Measurements from ENCODE around the gene GCNT2.
"Not testable (repeated sequence)": the region's sequence is repeated elsewhere in the genome, so short reads cannot be mapped to it uniquely, and the experiment has no call there.

GCNT2 gene
- total RNA-seq: 5.6 reads per million, percentile 22 among the genes with 10 or more reads in this experiment

DNA sequence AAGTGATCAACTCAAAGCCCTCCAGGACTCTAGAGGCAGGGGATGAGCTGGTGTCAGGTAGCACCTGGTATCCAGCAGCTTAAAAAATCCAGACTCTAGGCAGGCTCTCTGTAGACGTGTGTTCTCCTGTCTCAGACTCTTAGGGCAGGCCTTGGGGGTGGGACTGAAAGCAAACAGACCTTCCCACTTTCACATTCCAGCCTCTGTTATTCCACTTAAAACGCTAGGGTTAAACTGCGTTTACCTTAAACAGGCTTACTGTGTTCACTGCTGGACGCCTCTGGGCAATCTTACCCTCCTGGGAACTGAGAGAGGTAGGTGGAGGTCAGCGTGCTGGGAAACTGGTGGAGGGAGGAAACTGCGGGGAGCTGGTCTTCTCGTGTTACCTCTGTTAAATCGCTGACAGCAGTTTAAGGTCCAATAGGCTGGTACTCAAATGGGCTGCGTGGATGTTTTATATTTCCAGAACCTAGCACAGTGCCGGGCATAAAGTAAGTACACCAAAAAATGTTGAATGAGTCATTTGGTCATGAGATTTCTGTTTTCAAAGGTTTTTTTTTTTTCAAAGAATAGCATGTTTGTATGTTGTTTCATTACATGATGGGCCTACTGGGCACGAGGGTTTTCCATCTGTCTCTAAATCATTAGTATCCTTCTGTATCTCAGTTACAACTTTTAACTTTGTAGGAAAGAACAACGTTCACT lies at the start of gene GCNT2:
Gene GCNT2 (plus strand): TSS at position 248 of the 705 bp plus-strand sequence. CDS start 7,561 bp downstream, outside the sequence.
- no peak for DNase-seq

DNA sequence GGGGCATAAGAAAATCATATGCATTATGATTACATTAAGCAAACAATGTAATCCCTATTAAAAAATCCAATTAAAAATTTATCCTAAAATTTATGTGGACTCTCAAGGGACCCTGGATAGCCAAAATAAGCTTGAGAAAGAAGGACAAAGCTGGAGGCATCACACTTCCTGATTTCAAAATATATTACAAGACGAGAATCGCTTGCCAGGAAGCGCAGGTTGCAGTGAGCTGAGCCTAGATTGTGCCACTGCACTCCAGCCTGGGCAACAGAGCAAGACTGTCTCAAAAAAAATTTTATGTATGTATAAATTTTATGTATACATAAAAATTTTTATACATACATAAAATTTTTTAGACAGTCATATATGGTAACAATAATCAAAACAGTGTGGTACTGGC lies 48.5 kb upstream of the GCNT2 start:
- DNase-seq: no peak

DNA sequence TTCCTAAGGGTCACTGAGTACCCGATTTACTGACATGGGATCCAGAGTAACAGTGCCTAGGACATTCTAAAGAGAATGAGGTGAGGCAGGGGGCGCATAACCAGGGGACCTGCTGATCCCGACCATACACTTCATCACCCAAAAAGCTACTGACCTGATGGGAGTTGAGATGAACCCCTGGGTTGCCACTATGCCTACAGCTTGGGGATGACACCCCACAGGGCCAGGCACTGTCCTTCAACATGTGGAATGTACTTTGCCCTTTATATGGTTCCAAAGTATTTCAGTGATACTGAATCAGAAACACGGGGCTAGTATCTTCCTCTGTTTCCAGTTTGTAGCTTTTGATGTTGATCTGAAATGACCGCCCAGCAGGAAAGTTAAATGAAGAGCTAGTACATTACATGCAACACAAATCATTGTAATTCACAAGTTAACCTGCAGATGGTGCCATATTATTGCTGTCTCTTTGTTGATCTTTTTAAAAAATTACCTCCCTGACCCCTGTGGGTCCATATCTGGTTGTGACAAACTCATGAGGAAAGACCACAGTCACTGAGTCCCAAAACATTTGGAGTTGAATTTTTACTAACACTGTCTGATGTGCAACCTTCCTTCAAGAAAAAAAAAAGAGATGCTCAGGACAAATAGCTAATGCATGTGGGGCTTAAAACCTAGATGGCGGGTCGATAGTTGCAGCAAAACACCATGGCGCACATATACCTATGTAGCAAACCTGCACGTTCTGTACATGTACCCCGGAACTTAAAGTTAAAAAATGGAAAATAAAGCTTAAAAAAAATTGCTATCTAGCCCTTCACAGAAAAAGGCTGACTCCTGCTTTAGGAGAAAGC lies 42.7 kb upstream of the GCNT2 start:
- DNase-seq: no peak

DNA sequence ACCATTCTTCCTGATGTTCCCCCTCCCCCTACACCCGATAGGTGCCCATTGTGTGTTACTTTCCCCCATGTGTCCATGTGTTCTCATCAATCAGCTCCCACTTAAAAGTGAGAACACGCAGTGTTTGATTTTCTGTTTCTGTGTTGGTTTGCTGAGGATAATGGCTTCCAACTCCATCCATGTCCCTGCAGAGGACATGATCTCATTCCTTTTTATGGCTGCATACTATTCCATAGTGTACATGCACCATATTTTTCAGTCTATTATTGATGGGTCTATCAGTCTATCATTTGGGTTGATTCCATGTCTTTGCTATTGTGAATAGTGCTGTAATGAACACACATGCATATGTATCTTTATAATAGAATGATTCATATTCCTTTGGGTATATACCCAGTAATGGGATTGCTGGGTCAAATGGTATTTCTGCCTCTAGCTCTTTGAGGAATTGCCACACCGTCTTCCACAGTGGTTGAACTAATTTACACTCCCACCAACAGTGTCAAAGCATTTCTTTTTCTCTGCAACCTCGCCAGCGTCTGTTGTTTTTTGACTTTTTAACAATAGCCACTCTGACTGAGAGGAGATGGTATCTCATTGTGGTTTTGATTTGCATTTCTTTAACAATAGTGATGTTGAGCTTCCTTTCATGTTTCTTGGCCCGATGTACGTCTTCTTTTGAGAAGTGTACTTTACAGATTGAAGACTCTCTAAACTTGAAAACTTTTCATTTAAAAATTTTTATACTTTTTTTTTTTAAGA lies 41.0 kb upstream of the GCNT2 start:
- DNase-seq: no peak

DNA sequence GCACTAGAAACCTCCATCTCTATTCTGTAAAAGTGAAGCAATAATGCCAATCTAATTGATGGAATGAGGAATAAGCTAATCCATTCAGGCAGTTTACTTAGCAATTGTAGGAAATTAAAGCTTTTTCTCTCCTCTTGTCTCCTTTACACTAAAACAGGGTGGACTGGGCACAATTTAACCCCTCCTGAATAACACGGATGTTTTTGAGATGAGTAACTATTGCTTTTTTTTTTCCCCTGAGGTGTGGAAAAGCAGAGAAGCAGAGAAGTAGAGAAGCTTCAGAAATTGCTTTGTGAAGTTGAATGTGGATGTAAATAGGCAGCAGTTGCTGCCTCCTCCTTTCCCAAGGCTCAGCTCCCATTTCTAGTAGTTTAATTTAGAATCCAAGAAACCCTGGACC lies 40.0 kb upstream of the GCNT2 start:
- DNase-seq: no peak

DNA sequence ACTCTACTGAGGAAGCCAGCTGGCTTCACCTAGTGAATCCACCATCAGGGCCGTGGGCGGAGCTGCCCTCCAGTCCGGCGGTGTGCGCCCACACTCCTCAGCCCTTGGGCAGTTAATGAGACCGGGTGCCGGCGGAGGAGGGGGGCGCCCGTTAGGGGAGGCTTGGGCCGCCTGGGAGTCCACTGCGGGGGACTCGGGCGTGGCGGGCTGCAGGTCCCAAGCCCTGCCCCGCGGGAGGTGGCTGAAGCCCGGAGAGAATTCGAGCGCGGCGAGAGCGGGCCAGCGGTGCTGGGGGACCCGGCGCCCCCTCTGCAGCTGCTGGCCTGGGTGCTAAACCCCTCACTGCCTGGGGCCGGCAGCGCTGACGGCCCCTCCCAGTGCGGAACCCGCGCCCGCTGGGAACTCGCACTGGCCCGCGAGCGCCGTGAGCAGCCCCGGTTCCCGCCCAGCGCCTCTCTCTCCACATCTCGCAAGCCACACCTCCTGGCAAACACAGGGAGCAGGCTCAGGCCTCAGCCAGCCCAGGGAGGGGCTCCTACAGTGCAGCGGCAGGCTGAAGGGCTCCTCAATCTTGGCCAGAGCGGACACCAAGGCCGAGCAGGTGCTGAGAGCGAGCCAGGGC lies 38.4 kb upstream of the GCNT2 start:
- DNase-seq: no peak

DNA sequence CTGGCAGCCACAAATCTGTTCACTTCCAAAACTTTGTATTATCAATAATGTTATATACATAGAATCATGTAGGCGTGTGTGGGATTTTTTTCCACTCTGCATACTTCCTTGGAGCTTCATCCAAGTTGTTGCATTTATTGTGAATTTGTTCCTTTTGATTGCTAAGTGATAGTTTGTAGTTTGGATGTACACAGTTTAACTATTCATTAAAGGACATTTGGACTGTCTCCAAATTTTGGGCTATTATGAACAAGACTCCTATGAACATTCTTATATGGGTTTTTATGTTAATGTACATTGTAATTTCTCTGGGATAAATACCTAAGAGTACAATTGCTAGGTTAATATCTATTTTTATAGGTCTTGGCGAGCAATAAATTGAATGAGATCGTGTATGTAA lies 36.2 kb upstream of the GCNT2 start:
- no peak for DNase-seq

DNA sequence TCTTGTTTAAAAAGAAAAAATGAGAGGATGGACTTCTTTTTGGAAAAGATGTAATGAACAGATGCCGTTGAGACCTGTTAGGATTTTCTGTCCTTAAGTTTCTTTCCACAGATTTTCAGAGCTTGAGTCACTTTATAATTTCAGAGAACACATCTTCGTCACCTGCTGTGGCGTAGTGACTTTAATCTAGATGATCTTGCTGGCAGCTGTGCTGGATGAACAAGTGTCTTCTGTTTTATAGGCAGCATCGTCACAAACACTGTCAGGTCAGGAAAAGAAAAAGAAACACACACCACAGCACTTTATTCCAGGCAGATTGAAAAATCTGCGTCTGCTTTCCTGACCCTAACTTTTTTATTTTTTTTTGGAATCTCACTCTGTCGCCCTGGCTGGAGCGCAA lies 35.7 kb upstream of the GCNT2 start:
- no peak for DNase-seq

DNA sequence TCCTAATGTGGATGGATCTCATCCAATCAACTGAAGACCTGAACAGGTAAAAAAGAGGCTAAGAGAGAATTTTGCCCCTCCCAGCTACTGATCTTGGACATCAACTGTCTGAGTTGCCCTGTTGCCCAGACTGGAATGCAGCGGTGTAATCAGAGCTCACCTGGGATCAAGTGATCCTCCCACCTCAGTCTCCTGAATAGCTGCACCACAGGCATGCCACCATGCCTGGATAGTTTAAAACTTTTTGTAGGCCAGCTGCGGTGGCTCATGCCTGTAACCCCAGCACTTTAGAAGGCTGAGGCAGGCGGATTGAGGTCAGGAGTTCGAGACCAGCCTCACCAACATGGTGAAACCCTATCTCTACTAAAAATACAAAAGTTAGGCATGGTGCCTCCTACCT lies 34.9 kb upstream of the GCNT2 start:
- DNase-seq: no peak

DNA sequence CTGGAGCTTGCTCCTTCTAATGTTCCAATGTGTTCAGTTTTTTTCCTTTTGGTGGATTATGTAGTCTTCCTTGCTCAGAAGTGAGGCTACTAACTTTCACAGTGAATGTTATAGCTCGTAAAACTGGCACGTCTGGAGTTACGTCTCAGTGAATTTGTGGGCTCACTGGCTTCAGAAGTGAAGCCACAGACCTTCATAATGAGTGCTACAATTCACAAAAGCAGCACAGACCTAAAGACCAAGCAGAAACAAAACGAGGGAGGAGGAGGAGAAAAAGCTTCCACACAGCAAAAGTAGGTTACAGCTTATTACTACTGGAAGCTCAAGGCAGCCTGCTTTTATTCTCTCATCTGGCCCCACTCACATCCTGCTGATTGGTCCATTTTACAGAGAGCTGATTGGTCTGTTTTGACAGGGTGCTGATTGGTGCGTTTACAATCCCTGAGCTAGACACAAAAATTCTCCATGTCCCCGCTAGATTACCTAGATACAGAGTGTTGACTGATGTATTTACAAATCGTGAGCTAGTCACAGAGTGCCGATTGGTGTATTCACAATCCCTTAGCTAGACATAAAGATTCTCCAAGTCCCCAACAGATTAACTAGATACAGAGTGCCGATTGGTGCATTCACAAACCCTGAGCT lies 34.1 kb upstream of the GCNT2 start:
- DNase-seq: not testable (repeated sequence)

DNA sequence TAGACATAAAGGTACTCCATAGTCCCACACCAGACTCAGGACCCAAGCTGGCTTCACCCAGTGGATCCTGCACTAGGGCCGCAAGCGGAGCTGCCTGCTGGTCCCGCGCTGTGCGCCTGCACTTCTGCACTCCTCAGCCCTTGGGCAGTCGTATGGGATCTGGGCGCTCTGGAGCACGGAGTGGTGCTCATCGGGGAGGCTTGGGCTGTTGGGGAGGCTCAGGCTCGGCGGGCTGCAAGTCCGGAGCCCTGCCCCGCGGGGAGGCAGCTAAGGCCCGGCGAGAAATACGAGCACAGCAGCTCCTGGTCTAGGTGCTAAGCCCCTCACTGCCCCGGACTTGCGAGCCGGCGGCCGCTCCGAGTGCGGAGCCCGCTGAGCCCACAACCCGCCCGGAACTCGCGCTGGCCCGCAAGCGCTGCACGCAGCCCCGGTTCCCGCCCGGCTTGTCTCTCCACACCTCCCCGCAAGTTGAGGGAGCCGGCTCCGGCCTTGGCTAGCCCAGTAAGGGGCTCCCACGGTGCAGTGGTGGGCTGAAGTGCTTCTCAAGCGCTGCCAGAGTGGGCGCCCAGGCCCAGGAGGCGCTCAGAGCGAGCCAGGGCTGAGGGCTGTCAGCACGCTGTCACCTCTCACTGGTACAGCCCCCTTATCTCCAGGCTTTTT lies 33.4 kb upstream of the GCNT2 start:
- DNase-seq: no peak

DNA sequence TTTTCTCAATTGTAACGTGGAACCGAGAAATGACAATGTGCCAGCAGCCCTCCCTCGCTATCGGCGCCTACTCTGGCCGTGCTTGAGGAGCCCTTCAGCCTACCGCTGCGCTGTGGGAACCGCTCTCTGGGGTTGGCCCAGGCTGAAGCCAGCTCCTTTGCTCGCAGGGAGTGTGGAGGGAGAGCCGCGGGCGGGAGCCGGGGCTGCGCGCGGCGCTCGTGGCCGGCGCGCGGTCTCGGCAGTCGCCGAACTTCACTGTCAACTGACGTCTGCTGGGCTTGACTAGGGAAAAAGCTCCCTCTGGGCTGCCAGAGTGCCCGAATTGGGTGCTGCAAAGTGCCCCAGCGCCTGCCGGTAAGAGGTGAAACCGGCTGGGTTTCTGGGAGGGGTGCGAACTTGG lies 29.7 kb upstream of the GCNT2 start:
- no peak for DNase-seq

DNA sequence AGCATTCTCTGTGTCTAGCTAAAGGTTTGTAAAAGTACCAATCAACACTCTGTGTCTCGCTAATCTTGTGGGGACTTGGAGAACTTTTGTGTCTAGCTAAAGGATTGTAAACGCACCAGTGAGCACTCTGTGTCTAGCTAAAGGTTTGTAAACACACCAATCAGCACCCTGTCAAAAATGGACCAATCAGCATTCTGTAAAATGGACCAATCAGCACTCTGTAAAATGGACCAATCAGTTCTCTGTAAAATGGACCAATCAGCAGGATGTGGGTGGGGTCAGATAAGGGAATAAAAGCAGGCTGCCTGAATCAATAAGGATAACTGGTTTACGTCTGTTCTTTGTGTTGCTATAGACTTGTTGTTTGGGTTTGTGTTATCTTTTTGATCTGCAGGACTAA lies 29.2 kb upstream of the GCNT2 start:
- not testable (repeated sequence) for DNase-seq

DNA sequence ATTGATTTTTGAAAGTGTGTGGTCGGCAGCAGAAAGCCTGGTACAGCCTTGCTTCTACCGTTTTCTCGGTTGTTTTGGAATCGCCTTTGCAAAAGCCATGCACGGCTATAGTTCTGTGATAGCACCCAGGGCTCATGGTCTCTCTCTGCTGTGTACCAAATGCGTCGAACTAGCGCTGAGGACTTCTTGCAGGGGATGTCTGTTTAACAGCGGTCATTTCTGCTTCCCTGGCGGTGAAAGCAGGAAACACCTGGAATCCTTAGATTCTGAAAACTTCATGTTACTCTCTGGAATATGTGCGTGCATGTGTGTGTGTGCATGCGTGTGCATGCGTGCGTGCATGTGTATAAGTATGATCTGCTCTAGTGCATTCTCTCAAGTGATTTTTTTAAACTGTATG lies 26.1 kb upstream of the GCNT2 start:
- DNase-seq: no peak

DNA sequence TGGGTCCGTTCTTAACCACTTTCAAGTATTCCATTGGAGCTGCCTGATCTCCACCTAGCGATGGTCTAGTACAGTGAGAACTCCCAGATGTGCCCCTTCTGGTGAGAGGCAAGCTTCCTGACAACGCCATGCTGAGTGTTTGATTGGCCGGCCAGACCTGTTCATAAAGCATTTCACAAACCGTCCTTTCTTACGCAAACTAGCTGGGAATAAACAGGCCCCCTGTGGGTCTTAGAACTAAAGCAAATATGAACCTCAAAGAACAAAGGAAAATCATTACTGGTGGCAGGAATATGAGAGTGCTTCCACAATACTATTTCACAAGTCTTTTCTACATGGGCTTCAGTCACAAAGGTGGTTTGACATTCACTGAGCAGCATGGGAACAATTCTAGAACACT lies 15.6 kb upstream of the GCNT2 start:
- no peak for DNase-seq

DNA sequence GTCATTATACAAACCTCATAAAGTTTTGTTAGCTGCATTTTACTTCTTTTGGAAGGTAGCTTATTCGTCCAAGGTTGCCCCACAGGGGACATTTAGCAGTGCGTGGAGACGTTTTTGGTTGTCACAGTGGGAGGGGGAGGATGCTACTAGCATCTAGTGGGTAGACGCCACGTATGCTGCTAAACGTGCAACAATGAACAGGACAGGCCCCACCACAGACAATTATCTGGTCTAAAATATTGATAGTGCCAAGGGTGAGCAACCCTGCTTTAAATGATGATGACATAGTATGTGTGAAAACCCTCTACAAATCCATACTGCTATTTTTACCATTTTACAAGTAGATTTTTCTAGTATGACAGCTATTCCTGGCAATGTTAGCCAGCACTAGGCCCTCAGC lies 13.9 kb upstream of the GCNT2 start:
- no peak for DNase-seq

DNA sequence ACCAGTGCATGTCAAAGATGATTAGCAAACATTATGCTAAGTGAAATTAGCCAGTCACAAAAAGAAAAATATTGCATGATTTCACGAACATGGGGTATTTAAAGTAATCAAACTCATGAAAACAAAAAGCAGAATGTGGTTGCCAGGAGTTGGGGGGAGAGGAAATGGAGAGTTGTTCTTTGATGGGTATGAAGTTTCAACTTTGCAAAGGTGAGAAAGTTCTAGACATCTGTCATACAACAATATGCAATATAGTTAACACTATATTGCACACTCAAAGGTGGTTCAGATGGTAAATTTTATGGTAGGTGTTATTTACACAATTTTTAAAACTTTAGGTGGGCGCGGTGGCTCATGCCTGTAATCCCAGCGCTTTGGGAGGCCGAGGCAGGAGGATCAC lies 13.4 kb upstream of the GCNT2 start:
- DNase-seq: no peak

DNA sequence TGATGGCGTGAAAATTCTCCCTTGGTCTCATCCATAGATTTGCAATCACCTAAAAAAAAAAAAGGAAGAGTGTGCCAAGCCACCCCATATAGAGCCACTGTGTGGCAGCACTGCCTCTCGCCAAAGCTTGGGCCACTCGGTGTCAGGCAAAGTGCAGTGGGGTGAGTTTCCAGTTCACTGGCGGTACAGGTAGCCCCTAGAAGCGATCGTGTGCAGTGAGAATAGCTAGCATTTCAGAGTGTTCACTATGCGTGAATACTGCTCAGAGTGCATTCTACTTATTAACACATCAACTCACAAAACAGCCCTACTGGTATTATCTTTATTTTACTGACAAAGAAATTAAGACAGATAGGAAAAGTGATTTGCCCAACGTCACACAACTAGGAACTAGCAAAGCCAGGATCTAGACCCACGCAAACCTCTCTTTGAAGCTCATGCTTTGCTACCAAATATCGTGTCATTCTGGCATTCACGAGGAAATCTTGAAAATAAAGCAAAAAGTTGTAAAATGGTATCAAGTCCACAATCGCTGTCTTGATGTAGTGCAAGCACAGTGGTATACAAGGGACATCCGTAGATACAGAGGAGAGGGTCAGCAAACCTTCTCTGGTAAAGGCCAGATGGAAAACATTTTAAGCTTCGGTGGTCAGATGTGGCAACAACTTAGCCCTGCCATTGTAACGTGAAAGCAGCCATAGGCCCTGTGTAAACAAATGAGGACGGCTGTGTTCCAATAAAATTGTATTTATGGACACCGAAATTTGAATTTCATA lies 10.4 kb upstream of the GCNT2 start:
- peak; percentile 14 for DNase-seq

DNA sequence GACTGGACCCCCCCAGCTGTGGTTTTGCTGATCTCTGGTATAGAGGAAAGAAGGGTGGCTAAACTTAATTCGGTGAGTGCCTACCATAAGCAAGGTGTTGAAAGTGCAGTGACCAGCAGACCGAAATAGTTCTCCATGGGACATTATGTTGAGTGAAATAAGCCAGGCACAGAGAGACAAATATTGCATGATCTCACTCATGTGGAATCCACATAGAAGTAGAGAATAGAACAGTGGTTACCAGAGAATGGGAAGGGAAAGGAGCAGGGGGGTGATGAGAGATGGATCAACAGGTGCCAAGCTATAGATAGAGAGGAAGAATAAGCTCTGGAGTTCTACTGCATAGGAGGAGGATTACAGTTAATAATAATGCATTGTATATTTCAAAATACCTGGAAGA lies 9.7 kb upstream of the GCNT2 start:
- no peak for DNase-seq

DNA sequence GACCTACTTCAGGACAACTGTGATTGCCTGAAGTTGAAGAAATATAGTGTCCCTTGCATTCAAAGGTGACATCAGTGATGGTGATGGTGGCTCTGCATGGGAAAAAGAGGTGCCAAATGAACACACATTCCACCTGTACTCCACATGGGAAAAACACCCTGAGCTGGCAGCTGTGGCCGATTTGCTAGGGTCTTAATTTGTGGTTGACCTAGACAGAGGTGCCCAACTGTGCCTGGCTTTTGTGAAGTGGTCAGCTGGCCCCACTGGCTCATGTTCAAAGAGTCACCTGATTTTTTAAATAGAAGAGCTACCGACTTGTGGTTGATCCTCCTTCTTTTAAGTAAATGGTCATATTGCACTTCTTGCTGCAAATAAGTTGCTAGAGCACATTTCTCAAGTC lies 7.6 kb upstream of the GCNT2 start:
- no peak for DNase-seq
